Thyroid gland (tissue), 4 donors: Measurements from ENCODE around the gene ATL2.

ENCODE experiments used
- CTCF ChIP-seq, 6 experiments: fragments of 200-600 bp in 3 of 6; fragments of 450-650 bp in 3 of 6; sonication (generic) in 3 of 6; IDR thresholded peaks; one replicate each; pipeline ENCODE4 v1.5.1; 2016 to 2019; ENCODE audit warnings: antibody characterized with exemption in 6 of 6, mild to moderate bottlenecking in 2 of 6, inconsistent platforms in 1 of 6, moderate library complexity in 1 of 6
- POLR2A ChIP-seq, 2 donors: fragments of 450-650 bp; IDR thresholded peaks; one replicate each; pipeline ENCODE4 v1.6.1; 2017; ENCODE audit warnings: antibody characterized with exemption in 2 of 2, mild to moderate bottlenecking in 2 of 2, moderate library complexity in 1 of 2

GRCh38 chr2:38384338-38384737, 7.3 kb upstream of the ATL2 start:
- TF ChIP-seq CTCF (IDR thresholded peaks at IDR 0.05) (no peak), POLR2A (IDR thresholded peaks at IDR 0.05) (no peak)
